Measurements from ENCODE around the gene MCTP2.

GRCh38 chr15:94445566-94446160, 214.3 kb downstream of the MCTP2 start:
- TF ChIP-seq CTCF (IDR thresholded peaks at IDR 0.05; ENCODE audit: low read depth, low read length, poor library complexity, severe bottlenecking) (no peak), EZH2phosphoT487 (IDR thresholded peaks at IDR 0.05; ENCODE audit: borderline replicate concordance, low read length) (no peak)

Measured in DOHH2 (cell line).